Transverse colon (tissue), 4 donors: ENCODE results near the gene BAHCC1.

ENCODE experiments used
- POLR2A ChIP-seq: fragments of 450-650 bp; IDR thresholded peaks from one replicate; pipeline ENCODE4 v1.6.1; 2016; ENCODE audit warnings: antibody characterized with exemption, mild to moderate bottlenecking, moderate library complexity
- POLR2AphosphoS5 ChIP-seq, 3 donors: sonication (generic); formaldehyde crosslinking; IDR thresholded peaks; one replicate each; pipeline ENCODE4 v1.6.1; 2016; ENCODE audit warnings: antibody characterized with exemption in 3 of 3
- TF ChIP-seq, protein P1 (sequence below), 5 experiments: fragments of 200-600 bp in 3 of 5; fragments of 450-650 bp in 2 of 5; sonication (generic) in 3 of 5; IDR thresholded peaks; 1 replicate in 2 of 5; 2 replicates in 3 of 5; pipeline ENCODE4 v1.5.1; 2016 to 2017; ENCODE audit warnings: antibody characterized with exemption in 5 of 5, inconsistent platforms in 3 of 5, mild to moderate bottlenecking in 2 of 5, moderate library complexity in 1 of 5

DNA sequence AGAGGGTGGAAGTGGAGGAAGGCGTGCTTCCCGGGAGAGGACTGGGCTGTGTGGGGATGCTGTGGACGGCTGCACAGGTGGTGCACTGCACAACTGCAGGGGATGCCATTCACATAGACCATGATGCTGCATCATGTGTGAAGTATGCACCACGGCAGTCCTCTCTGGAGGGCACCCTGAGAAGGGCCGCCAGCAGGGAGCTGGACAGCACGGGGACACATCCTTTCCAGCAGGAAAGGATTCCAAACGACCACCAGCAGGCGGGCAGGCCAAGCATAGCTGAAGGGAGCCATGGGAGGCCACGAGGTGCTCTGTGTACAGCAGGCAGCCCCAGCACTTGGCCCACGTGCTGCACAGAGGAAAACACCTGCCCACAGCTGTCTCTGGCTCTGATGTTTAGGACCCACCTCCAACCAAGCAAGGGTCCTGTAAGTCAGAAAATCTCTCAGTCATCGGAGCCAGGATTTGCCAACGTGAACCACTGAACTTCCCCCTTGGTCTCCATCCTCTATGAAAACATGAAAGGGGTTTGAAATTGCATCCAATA, 107.3 kb downstream of the BAHCC1 start:
- TF ChIP-seq POLR2A (no peak), POLR2AphosphoS5 (IDR thresholded peaks at IDR 0.05) (peak in 1 of 3 donors; percentile 2)
- TF ChIP-seq, protein P1, sequence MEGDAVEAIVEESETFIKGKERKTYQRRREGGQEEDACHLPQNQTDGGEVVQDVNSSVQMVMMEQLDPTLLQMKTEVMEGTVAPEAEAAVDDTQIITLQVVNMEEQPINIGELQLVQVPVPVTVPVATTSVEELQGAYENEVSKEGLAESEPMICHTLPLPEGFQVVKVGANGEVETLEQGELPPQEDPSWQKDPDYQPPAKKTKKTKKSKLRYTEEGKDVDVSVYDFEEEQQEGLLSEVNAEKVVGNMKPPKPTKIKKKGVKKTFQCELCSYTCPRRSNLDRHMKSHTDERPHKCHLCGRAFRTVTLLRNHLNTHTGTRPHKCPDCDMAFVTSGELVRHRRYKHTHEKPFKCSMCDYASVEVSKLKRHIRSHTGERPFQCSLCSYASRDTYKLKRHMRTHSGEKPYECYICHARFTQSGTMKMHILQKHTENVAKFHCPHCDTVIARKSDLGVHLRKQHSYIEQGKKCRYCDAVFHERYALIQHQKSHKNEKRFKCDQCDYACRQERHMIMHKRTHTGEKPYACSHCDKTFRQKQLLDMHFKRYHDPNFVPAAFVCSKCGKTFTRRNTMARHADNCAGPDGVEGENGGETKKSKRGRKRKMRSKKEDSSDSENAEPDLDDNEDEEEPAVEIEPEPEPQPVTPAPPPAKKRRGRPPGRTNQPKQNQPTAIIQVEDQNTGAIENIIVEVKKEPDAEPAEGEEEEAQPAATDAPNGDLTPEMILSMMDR (IDR thresholded peaks at IDR 0.05): no peak
